Measurements from ENCODE around the gene DDIAS.
"Not testable (repeated sequence)": the region's sequence is repeated elsewhere in the genome, so short reads cannot be mapped to it uniquely, and the experiment has no call there.

DDIAS gene

DNA sequence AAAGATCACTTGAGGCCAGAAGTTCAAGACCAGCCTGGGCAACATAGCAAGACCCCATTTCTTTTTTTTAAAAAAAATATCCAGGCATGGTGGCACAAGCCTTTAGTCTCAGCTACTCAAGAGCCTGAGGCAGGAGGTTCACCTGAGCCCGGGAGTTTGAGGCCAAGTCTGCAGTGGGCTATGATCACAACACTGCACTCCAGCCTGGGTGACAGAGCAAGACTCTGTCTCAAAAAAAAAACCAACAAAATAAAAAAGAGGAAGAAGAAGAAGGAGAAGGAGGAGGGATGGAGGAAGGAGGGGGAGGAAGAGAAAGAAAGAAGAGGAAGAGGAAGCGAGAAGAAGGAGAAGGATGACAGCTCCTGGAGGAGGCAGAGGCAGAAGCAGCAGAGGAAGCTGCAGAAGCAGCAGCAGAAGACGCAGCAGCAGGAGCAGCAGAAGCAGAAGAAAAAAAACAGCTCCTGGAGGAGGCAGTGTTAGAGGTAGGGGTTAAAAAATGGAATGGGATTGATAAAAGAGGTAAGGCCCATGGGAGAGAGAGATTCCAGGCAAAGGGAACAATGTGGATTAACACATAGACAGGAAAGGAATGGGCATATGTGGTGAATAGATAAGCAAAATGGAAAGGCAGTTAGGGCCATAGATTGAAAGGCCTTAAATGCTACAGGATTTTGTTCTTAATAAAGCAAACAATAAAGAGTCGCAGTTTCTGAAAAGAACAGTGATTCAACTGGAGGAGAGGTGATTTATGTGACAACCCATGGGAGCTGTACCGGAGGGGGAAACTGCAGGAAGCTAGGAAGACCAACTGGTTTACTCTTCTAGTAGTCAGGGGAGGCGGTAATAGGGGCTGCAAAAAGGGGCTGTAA is 12.2 kb upstream of the DDIAS start:
- DNase-seq (ENCODE audit: low read depth, low spot score) = no peak

DNA sequence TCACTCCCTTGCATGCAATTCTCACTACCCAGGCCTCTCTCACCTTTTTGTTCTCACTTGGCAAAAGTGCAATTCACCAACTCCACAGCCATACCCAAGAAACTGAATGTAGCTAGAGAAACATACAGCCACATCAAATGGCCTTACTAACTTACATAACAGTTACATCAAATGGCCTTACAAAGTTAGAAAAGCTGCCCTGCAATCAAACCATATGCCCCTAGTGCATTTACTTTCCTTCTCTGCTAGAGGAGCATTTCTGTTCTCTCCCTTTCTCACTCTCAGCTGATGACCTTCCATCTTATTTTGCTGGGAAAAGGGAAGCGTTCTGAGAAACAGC is 11.6 kb upstream of the DDIAS start:
- DNase-seq (ENCODE audit: low read depth, low spot score) = no peak

- no peak for DNase-seq (ENCODE audit: low read depth, low spot score)
Observed at GRCh38 chr11:82890936-82891335, 10.6 kb upstream of the DDIAS start.

GRCh38 chr11:82892611-82893169 is 8.8 kb upstream of the DDIAS start:
- DNase-seq (ENCODE audit: low read depth, low spot score) = no peak

- no peak for DNase-seq (ENCODE audit: low read depth, low spot score)
Observed at GRCh38 chr11:82895437-82896091, 6.0 kb upstream of the DDIAS start.

DNA sequence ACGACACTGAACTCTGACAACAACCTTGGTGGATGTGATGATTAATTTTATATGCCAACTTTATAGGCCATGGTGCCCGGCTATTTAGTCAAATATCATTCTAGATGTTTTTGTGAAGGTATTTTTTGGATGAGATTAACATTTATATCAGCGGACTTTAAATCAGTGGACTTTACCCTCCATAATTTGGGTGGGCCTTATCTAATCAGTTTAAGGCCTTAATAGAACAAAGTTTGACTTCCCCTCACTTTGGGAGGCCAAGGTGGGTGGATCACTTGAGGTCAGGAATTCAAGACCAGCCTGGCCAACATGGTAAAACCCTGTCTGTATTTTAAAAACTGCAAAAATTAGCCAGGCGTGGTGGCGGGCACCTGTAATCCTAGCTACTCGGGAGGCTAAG is 5.4 kb upstream of the DDIAS start:
- no peak for DNase-seq (ENCODE audit: low read depth, low spot score)

DNA sequence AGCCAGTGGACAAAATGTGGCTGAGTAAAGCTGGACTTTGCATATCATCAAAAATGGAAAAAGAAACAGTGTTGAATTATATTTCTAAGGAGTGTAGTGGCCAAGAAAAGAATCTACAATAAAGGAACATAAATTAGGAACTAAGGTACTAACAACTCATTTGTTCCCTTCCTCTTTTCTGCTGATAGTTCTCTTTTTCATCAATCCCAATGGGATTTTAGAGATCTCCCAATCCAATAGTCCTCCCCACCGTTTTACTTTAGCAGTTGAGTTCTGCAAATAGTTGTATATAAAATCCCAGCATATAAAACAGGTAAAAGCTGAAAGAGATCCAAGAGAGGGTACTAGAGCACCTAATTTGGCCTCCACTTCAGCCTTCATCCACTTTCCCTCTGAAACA is 3.3 kb upstream of the DDIAS start:
- DNase-seq (ENCODE audit: low read depth, low spot score) = no peak

- DNase-seq (ENCODE audit: low read depth, low spot score) = peak; percentile 17
Observed at GRCh38 chr11:82899186-82899820, 2.2 kb upstream of the DDIAS start.

DNA sequence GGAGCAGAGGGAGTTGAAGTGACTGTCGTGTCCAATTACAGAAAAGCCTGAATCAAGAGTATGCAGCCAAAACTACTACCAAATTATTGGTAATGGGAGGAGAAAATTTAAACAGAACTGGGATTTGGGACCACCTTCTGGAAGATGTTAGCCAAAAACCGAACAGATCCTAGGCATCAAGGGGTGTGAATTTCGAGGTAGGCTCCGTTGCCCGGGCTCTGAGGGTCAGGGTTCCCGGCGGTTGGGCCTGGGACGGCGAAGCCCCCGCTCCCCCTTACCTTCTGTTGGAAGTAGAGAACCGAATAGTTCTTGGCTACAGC is 1.6 kb upstream of the DDIAS start:
- no peak for DNase-seq (ENCODE audit: low read depth, low spot score)

GRCh38 chr11:82900277-82901164 is 1.0 kb upstream of the DDIAS start, which contains the start of gene PRCP:
Gene PRCP (minus strand): TSS chr11:82900430. CDS start chr11:82900402, 28 bp downstream.
- DNase-seq (ENCODE audit: low read depth, low spot score) = peak; percentile 97

- peak; percentile 11 for DNase-seq (ENCODE audit: low read depth, low spot score)
Observed at GRCh38 chr11:82901922-82902485, 468 bp downstream of the DDIAS start.

DNA sequence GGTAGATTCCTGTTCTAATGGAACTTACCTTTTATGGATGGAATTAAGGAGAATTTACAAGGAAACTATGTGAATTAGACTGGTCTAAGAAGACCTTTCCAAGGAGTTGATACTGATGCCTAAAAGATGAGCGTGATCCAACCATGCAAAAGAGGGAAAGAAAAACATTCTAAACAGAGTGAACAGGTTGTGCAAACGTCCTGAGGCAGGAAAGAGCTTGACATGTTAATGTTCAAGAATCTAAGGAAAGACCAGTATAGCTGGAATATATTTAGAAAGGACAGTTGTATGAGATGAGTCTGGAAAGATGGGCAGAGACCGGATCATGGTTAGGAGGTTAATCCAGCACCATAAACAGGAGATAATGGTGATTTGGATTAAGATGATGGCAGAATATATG is 1.3 kb downstream of the DDIAS start:
- DNase-seq (ENCODE audit: low read depth, low spot score) = no peak

GRCh38 chr11:82903843-82904586 is 2.5 kb downstream of the DDIAS start:
- no peak for DNase-seq (ENCODE audit: low read depth, low spot score)

GRCh38 chr11:82906236-82906635 is 4.7 kb downstream of the DDIAS start:
- DNase-seq (ENCODE audit: low read depth, low spot score) = no peak

GRCh38 chr11:82906931-82907330 is 5.4 kb downstream of the DDIAS start:
- no peak for DNase-seq (ENCODE audit: low read depth, low spot score)

DNA sequence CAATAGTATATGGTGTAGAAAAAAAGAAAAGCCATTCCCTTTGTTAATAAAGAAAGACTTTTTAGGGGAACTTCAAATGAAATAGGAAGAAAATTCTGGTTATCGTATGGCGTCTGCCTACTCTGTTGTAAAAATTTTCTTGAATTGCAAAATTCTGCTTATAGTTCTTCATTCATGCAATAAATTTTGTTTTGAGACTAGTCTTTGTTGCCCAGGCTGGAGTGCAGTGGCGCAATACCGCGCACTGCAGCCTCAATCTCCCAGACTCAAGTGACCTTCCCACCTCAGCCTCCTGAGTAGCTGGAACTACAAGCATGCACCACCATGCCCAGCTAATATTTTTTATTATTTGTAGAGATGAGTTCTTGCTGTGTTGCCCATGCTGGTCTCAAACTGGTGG is 5.8 kb downstream of the DDIAS start:
- DNase-seq (ENCODE audit: low read depth, low spot score) = no peak

DNA sequence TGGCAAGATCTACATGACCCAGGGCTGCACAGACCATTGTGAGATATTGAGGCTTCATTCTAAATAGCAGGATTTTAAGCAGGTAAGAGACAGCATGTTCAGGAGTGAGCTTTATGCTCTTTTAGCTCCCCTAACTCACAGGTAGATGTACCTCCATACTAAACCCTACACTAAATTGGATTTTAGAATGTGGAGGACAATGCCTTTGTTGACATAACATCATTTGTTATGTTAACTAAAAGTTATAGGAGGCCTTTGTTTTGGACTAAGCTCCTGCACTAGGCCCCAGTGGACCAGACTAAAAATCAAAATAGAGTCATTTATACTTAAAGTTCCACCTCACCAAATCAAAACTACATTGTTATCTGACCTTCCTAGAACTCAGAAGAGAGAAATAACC is 6.8 kb downstream of the DDIAS start:
- DNase-seq (ENCODE audit: low read depth, low spot score) = no peak

- peak; percentile 37 for DNase-seq (ENCODE audit: low read depth, low spot score)
Observed at GRCh38 chr11:82909015-82909640, 7.6 kb downstream of the DDIAS start.

GRCh38 chr11:82919786-82920185 is 18.2 kb downstream of the DDIAS start:
- not testable (repeated sequence) for DNase-seq (ENCODE audit: low read depth, low spot score)

- DNase-seq (ENCODE audit: low read depth, low spot score) = not testable (repeated sequence)
Observed at GRCh38 chr11:82920227-82920626, 18.7 kb downstream of the DDIAS start.

Measured in ELF-1 (cell line).